GM12801 (cell line): ENCODE data around the gene ACER2.

Experiments
- TF ChIP-seq, protein P1 (sequence below): IDR thresholded peaks from one replicate; pipeline ENCODE4 v1.5.1; 2011; ENCODE audit warnings: control low read depth; ENCODE audit not compliant: insufficient read length; ENCODE audit errors: extremely low read depth

Gene ACER2

DNA sequence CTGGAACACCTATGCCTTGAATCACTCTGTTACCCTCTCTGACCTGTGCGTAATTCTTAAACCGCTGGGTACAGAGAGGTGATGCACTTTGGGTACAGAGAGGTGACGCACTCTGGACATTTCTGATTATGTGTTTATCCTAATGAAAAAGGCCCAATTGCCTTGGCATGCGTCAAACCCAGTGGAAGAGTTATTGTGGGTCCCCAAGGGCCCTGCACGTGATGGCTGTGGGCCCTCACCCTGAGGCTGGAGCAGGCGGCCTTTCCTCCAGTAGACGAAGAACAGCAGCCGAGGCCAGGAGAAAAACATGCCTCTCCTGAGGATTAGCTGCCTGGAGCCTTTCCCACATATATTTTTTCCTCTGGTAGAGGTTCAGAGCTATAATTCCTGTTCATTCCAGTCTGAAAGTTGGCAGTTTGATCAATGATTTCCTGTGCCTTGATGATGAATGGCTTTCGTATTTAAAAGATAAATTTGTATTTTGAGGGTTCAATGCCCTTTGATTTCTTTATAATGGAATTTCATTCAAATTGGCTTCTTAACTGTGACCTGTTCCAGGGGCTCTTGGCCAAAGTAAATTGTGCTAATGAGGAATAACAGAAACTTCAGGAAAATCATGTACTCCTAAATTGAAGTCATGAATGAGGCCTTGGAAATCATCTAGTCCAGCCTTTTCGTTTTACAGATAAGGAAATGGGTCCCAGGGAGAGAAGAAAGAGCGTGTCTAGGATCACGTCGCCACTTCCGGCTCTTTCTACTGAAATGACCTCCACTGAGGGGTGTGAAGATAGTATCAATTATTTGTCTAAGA lies 22.8 kb downstream of the ACER2 start:
- TF ChIP-seq, protein P1, sequence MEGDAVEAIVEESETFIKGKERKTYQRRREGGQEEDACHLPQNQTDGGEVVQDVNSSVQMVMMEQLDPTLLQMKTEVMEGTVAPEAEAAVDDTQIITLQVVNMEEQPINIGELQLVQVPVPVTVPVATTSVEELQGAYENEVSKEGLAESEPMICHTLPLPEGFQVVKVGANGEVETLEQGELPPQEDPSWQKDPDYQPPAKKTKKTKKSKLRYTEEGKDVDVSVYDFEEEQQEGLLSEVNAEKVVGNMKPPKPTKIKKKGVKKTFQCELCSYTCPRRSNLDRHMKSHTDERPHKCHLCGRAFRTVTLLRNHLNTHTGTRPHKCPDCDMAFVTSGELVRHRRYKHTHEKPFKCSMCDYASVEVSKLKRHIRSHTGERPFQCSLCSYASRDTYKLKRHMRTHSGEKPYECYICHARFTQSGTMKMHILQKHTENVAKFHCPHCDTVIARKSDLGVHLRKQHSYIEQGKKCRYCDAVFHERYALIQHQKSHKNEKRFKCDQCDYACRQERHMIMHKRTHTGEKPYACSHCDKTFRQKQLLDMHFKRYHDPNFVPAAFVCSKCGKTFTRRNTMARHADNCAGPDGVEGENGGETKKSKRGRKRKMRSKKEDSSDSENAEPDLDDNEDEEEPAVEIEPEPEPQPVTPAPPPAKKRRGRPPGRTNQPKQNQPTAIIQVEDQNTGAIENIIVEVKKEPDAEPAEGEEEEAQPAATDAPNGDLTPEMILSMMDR, result no peak

DNA sequence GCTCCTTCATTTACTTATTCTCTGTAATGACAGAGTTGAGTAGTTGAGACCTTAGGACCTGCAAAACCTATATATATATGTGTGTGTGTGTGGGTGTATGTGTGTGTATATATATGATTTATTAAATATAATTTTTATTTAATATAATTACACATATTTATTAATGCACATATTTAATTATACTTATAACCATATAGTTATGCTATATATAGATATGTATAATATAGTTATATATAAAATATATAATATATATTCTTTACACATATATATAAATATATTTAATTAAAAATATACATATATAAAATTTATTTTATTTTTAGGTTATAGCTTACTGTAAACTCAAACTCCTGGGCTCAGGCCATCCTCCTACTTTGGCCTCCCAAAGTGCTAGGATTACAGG lies 23.7 kb downstream of the ACER2 start:
- TF ChIP-seq, protein P1, result no peak

DNA sequence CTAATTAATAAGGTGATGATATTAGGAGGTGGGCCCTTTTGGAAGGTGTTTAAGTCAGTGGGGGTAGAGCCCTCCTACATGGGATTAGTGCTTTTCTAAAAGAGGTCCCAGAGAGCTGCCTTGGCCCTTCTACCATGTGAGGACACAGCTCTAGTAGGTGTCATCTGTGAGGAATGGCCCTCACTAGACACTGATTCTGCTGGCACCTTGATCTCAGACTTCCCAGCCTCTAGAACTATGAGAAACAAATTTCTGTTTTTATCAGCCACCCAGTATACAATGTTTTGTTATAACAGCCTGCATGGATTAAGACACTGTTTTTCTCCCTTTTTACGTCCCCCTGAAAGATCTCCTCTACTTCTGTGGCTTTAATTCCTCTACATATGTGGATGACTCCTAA lies 31.6 kb downstream of the ACER2 start:
- TF ChIP-seq, protein P1, result no peak

DNA sequence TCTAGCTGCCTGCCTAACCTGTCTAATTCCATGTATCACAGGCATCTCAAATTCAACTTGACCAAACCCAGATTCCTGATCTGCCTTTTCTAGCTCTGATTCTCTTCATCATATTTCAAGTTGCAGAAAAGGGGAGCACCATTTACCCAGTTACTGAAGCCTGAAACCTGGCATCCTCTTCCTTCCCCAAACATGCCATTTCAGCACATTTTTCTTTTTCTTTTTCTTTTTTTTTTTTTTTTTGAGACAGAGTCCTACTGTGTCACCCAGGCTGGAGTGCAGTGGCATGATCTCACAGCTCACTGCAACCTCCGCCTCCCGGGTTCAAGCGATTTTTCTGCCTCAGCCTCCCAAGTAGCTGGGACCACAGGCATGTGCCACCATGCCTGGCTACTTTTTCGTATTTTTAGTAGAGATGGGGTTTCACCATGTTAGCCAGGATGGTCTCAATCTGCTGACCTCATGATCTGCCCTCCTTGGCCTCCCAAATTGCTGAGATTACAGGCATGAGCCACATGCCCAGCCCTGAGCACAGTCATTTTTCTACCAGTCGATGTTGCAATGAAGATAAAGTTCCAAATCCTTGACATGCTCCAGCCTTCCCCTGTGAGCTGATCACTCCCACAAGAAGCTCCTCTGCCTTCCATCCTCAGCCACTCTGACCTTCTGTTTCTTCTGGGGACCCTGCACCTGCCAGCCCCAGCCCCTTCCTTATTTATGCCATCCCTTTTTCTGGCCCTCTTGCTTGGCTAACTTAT lies 32.2 kb downstream of the ACER2 start:
- TF ChIP-seq, protein P1, result no peak

DNA sequence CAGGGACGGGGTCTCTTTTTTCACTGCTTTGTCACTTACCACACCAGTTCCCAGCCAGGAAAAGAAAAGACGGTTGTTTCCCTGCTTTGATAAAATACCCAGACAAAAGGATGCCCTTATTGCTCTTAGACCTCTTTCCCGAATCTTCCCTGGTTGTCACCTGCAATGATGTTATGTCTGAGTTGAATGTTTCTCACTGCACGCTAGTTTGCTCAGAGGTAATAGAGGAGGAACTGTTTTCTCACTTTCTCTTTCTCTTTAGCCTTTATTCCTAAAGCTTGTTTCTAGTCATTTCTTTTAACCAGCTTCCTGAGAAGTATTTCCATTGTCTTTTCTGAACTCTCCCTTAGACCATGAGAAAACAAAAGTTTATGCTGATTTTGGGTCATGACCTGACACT lies 32.9 kb downstream of the ACER2 start:
- TF ChIP-seq, protein P1, result no peak

DNA sequence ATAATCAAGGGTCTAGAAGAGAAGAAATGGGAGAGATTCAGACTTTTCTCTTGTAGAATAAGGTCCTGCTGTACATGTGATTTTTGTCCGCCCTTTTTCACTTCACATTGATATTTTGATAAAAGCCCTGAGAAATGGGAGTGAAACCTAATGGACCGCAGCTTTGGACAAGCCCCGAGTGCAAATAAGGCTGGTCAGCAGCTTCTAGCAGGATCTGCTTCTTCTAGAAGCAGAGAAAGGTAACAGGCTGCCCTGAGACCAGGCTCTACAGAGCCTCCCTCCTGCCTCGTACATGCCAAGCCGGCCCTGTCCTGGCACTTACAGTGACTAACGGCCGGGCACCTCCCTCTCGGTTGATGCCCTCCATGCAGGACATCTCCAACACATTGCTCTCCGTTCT lies 33.4 kb downstream of the ACER2 start:
- TF ChIP-seq, protein P1, result no peak

DNA sequence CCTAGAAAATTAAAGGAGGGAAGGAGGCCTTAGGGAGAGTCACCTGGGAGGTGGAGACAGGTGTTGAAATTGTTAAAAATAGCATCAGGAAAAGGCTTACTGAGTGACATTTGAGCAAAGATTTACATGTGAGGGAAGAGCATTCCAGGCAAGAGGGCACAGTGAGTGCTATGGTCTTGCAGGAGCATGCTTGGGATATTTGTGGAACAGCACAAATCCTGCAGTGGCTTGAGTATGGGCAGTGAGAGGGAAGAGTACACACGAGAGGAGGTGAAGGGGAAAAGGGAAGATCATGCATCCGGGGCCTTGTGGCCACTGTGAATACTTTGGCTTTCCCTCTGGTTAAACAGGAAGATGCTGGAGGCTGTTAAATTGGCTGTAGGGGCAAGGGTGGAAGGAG lies 36.6 kb downstream of the ACER2 start:
- TF ChIP-seq, protein P1, result no peak
